ENCODE results near the gene ZNF317.

DNA sequence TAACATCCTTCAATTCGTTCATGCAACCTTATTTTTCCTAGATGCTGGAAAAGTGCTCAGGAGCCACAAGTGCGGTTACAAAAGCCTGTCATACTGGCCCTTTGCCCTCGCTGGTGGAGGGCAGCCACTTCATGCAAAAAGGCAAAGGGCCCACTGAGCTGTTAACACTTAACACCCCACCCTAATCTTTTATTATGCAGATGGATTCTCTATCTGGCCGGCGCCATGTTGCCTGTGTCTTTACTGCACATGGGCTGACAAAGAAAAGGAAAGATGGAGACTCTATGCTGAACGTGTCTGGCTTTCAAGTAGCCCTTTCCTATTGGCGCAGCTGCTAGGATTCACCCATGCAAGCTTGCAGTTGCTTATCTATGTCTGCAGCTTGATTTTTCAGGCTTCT, 49.3 kb downstream of the ZNF317 start:
- TF ChIP-seq, protein P1, sequence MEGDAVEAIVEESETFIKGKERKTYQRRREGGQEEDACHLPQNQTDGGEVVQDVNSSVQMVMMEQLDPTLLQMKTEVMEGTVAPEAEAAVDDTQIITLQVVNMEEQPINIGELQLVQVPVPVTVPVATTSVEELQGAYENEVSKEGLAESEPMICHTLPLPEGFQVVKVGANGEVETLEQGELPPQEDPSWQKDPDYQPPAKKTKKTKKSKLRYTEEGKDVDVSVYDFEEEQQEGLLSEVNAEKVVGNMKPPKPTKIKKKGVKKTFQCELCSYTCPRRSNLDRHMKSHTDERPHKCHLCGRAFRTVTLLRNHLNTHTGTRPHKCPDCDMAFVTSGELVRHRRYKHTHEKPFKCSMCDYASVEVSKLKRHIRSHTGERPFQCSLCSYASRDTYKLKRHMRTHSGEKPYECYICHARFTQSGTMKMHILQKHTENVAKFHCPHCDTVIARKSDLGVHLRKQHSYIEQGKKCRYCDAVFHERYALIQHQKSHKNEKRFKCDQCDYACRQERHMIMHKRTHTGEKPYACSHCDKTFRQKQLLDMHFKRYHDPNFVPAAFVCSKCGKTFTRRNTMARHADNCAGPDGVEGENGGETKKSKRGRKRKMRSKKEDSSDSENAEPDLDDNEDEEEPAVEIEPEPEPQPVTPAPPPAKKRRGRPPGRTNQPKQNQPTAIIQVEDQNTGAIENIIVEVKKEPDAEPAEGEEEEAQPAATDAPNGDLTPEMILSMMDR (IDR thresholded peaks at IDR 0.05) = no peak
- TF ChIP-seq EZH2phosphoT487 (IDR thresholded peaks at IDR 0.05) = no peak
- no peak for TF ChIP-seq EZH2 (IDR thresholded peaks at IDR 0.05)

Measured in neural progenitor cell (in vitro differentiated cells).